ENCODE measurements around the gene PAQR5.

Gene PAQR5

GRCh38 chr15:69367236-69367635, 68.5 kb downstream of the PAQR5 start:
- no peaks in the 10 kb centered on the region for H3K79me2 ChIP-seq (ENCODE audit: control insufficient read depth, insufficient read depth, low read length, poor library complexity)
- no peak overlapping the region for H3K4me2 ChIP-seq (ENCODE audit: low read length)
- no peak overlapping the region for H3K27ac ChIP-seq (ENCODE audit: low read depth, low read length)
- H4K91ac ChIP-seq (ENCODE audit: low read depth, low read length): no peak overlapping the region
- H3K4ac ChIP-seq (ENCODE audit: low read depth, low read length): no peak overlapping the region
- H3K27me3 ChIP-seq (ENCODE audit: insufficient read depth, low read length): no peaks in the 10 kb centered on the region
- H4K12ac ChIP-seq (ENCODE audit: low read depth, low read length): no peak overlapping the region
- H2AK5ac ChIP-seq (ENCODE audit: low read length): no peak overlapping the region
- no peak overlapping the region for H3K4me3 ChIP-seq (ENCODE audit: low read depth, low read length)
- no CpG with 5 or more reads among the region's 3 CpGs for WGBS (ENCODE audit: extremely low coverage, insufficient coverage, insufficient read length)
- no peak overlapping the region for H2BK120ac ChIP-seq (ENCODE audit: insufficient read depth, low read length, poor library complexity)
- H3K4me1 ChIP-seq (ENCODE audit: control insufficient read depth in 1 of 2, insufficient read depth in 2 of 2, low read length in 2 of 2): peaks cover 0 to 2% of the 10 kb centered on the region in 2 experiments
- H3K14ac ChIP-seq (ENCODE audit: low read length): no peak overlapping the region
- no peaks in the 10 kb centered on the region for H3K9me3 ChIP-seq (ENCODE audit: insufficient read depth, low read depth, low read length)
- no peaks in the 10 kb centered on the region for H3K79me1 ChIP-seq (ENCODE audit: low read length)
- H2AFZ ChIP-seq (ENCODE audit: insufficient read depth, low read length, poor library complexity): no peak overlapping the region
- no peak overlapping the region for H2BK12ac ChIP-seq (ENCODE audit: low read length)
- DNase-seq: no peak
- no peak overlapping the region for H3K9ac ChIP-seq (ENCODE audit: low read length)
- H2BK5ac ChIP-seq (ENCODE audit: low read depth, low read length, poor library complexity): no peak overlapping the region
- H3K18ac ChIP-seq (ENCODE audit: low read length): no peak overlapping the region
- no peak overlapping the region for H3K23ac ChIP-seq (ENCODE audit: low read length)
- H4K8ac ChIP-seq (ENCODE audit: low read depth, low read length): no peak overlapping the region
- no peaks in the 10 kb centered on the region for H3K36me3 ChIP-seq (ENCODE audit: control insufficient read depth in 1 of 2, insufficient read depth in 2 of 2, low read length in 2 of 2)

- no peaks in the 10 kb centered on the region for H3K36me3 ChIP-seq (ENCODE audit: control insufficient read depth in 1 of 2, insufficient read depth in 2 of 2, low read length in 2 of 2)
- H2AK5ac ChIP-seq (ENCODE audit: low read length): no peak overlapping the region
- H4K91ac ChIP-seq (ENCODE audit: low read depth, low read length): no peak overlapping the region
- no peak overlapping the region for H2BK12ac ChIP-seq (ENCODE audit: low read length)
- no peaks in the 10 kb centered on the region for H3K27me3 ChIP-seq (ENCODE audit: insufficient read depth, low read length)
- DNase-seq: no peak
- no peak overlapping the region for H3K23ac ChIP-seq (ENCODE audit: low read length)
- WGBS (ENCODE audit: extremely low coverage, insufficient coverage, insufficient read length): no CpG with 5 or more reads among the region's 2 CpGs
- no peak overlapping the region for H2AFZ ChIP-seq (ENCODE audit: insufficient read depth, low read length, poor library complexity)
- no peak overlapping the region for H2BK120ac ChIP-seq (ENCODE audit: insufficient read depth, low read length, poor library complexity)
- H3K9me3 ChIP-seq (ENCODE audit: insufficient read depth, low read depth, low read length): no peaks in the 10 kb centered on the region
- H3K14ac ChIP-seq (ENCODE audit: low read length): no peak overlapping the region
- no peak overlapping the region for H4K12ac ChIP-seq (ENCODE audit: low read depth, low read length)
- no peaks in the 10 kb centered on the region for H3K4me1 ChIP-seq (ENCODE audit: control insufficient read depth in 1 of 2, insufficient read depth in 2 of 2, low read length in 2 of 2)
- no peak overlapping the region for H3K4me3 ChIP-seq (ENCODE audit: low read depth, low read length)
- no peak overlapping the region for H3K4me2 ChIP-seq (ENCODE audit: low read length)
- H4K8ac ChIP-seq (ENCODE audit: low read depth, low read length): no peak overlapping the region
- H3K4ac ChIP-seq (ENCODE audit: low read depth, low read length): no peak overlapping the region
- H3K9ac ChIP-seq (ENCODE audit: low read length): no peak overlapping the region
- no peaks in the 10 kb centered on the region for H3K79me2 ChIP-seq (ENCODE audit: control insufficient read depth, insufficient read depth, low read length, poor library complexity)
- no peaks in the 10 kb centered on the region for H3K79me1 ChIP-seq (ENCODE audit: low read length)
- H3K27ac ChIP-seq (ENCODE audit: low read depth, low read length): no peak overlapping the region
- H3K18ac ChIP-seq (ENCODE audit: low read length): no peak overlapping the region
- H2BK5ac ChIP-seq (ENCODE audit: low read depth, low read length, poor library complexity): no peak overlapping the region
Observed at GRCh38 chr15:69369631-69370030, 70.9 kb downstream of the PAQR5 start.

- Histone ChIP-seq H3K4me2 (ENCODE audit: low read length) (no peak overlapping the region), H3K79me1 (ENCODE audit: low read length) (no peaks in the 10 kb centered on the region), H3K23ac (ENCODE audit: low read length) (no peak overlapping the region)
Observed at GRCh38 chr15:69373406-69373805, 74.7 kb downstream of the PAQR5 start.

GRCh38 chr15:69375151-69375790, 76.6 kb downstream of the PAQR5 start:
- WGBS (ENCODE audit: extremely low coverage, insufficient coverage, insufficient read length): no CpG with 5 or more reads among the region's 8 CpGs

More at GRCh38 chr15:69373406-69373805, 74.7 kb downstream of the PAQR5 start:
- H2BK12ac ChIP-seq (ENCODE audit: low read length): no peak overlapping the region
- no peak overlapping the region for H3K14ac ChIP-seq (ENCODE audit: low read length)
- H4K8ac ChIP-seq (ENCODE audit: low read depth, low read length): no peak overlapping the region
- H3K4ac ChIP-seq (ENCODE audit: low read depth, low read length): no peak overlapping the region
- H3K27me3 ChIP-seq (ENCODE audit: insufficient read depth, low read length): no peaks in the 10 kb centered on the region
- no peaks in the 10 kb centered on the region for H3K79me2 ChIP-seq (ENCODE audit: control insufficient read depth, insufficient read depth, low read length, poor library complexity)
- no peak overlapping the region for H2BK120ac ChIP-seq (ENCODE audit: insufficient read depth, low read length, poor library complexity)
- no peaks in the 10 kb centered on the region for H3K36me3 ChIP-seq (ENCODE audit: control insufficient read depth in 1 of 2, insufficient read depth in 2 of 2, low read length in 2 of 2)
- no peak overlapping the region for H3K9ac ChIP-seq (ENCODE audit: low read length)
- H3K18ac ChIP-seq (ENCODE audit: low read length): no peak overlapping the region
- no peak overlapping the region for H2BK5ac ChIP-seq (ENCODE audit: low read depth, low read length, poor library complexity)
- H3K27ac ChIP-seq (ENCODE audit: low read depth, low read length): no peak overlapping the region
- H4K91ac ChIP-seq (ENCODE audit: low read depth, low read length): no peak overlapping the region
- no peak overlapping the region for H2AK5ac ChIP-seq (ENCODE audit: low read length)
- no peak overlapping the region for H2AFZ ChIP-seq (ENCODE audit: insufficient read depth, low read length, poor library complexity)
- no peaks in the 10 kb centered on the region for H3K4me1 ChIP-seq (ENCODE audit: control insufficient read depth in 1 of 2, insufficient read depth in 2 of 2, low read length in 2 of 2)
- WGBS (ENCODE audit: extremely low coverage, insufficient coverage, insufficient read length): no CpG with 5 or more reads among the region's 6 CpGs
- no peak overlapping the region for H4K12ac ChIP-seq (ENCODE audit: low read depth, low read length)
- no peaks in the 10 kb centered on the region for H3K9me3 ChIP-seq (ENCODE audit: insufficient read depth, low read depth, low read length)
- DNase-seq: no peak
- H3K4me3 ChIP-seq (ENCODE audit: low read depth, low read length): no peak overlapping the region

More at GRCh38 chr15:69375151-69375790, 76.6 kb downstream of the PAQR5 start:
- no peaks in the 10 kb centered on the region for H3K9me3 ChIP-seq (ENCODE audit: insufficient read depth, low read depth, low read length)
- no peak overlapping the region for H3K4me3 ChIP-seq (ENCODE audit: low read depth, low read length)
- no peak overlapping the region for H2BK5ac ChIP-seq (ENCODE audit: low read depth, low read length, poor library complexity)
- H3K9ac ChIP-seq (ENCODE audit: low read length): no peak overlapping the region
- H3K79me2 ChIP-seq (ENCODE audit: control insufficient read depth, insufficient read depth, low read length, poor library complexity): no peaks in the 10 kb centered on the region
- DNase-seq: no peak
- H3K14ac ChIP-seq (ENCODE audit: low read length): no peak overlapping the region
- no peak overlapping the region for H4K8ac ChIP-seq (ENCODE audit: low read depth, low read length)
- H2BK120ac ChIP-seq (ENCODE audit: insufficient read depth, low read length, poor library complexity): no peak overlapping the region
- H3K23ac ChIP-seq (ENCODE audit: low read length): no peak overlapping the region
- no peaks in the 10 kb centered on the region for H3K36me3 ChIP-seq (ENCODE audit: control insufficient read depth in 1 of 2, insufficient read depth in 2 of 2, low read length in 2 of 2)
- H2AK5ac ChIP-seq (ENCODE audit: low read length): no peak overlapping the region
- no peaks in the 10 kb centered on the region for H3K79me1 ChIP-seq (ENCODE audit: low read length)
- H3K27ac ChIP-seq (ENCODE audit: low read depth, low read length): no peak overlapping the region
- H2BK12ac ChIP-seq (ENCODE audit: low read length): no peak overlapping the region
- no peak overlapping the region for H4K12ac ChIP-seq (ENCODE audit: low read depth, low read length)
- no peak overlapping the region for H2AFZ ChIP-seq (ENCODE audit: insufficient read depth, low read length, poor library complexity)
- no peaks in the 10 kb centered on the region for H3K4me1 ChIP-seq (ENCODE audit: control insufficient read depth in 1 of 2, insufficient read depth in 2 of 2, low read length in 2 of 2)
- no peak overlapping the region for H3K4me2 ChIP-seq (ENCODE audit: low read length)
- H4K91ac ChIP-seq (ENCODE audit: low read depth, low read length): no peak overlapping the region
- H3K4ac ChIP-seq (ENCODE audit: low read depth, low read length): no peak overlapping the region
- H3K27me3 ChIP-seq (ENCODE audit: insufficient read depth, low read length): no peaks in the 10 kb centered on the region
- H3K18ac ChIP-seq (ENCODE audit: low read length): no peak overlapping the region

All from trophoblast cell (in vitro differentiated cells and primary cell).